GM12801 (cell line): Measurements from ENCODE around the gene DUS4L.

Source experiments
- CTCF ChIP-seq: IDR thresholded peaks from one replicate; pipeline ENCODE4 v1.5.1; 2011; ENCODE audit warnings: control low read depth; ENCODE audit not compliant: insufficient read length; ENCODE audit errors: extremely low read depth

The DUS4L gene

GRCh38 chr7:107610323-107610722, 46.6 kb downstream of the DUS4L start:
- TF ChIP-seq CTCF = no peak

- TF ChIP-seq CTCF = no peak
These were observed 49.7 kb downstream of the DUS4L start for GRCh38 chr7:107613439-107613838.

- TF ChIP-seq CTCF = no peak
These were observed 50.2 kb downstream of the DUS4L start for GRCh38 chr7:107613948-107614347.

GRCh38 chr7:107614425-107614824, 50.7 kb downstream of the DUS4L start:
- no peak for TF ChIP-seq CTCF

- no peak for TF ChIP-seq CTCF
These were observed 52.3 kb downstream of the DUS4L start for GRCh38 chr7:107615910-107616680.

- no peak for TF ChIP-seq CTCF
These were observed 58.7 kb downstream of the DUS4L start for GRCh38 chr7:107622429-107622828.

GRCh38 chr7:107622894-107623293, 59.1 kb downstream of the DUS4L start:
- no peak for TF ChIP-seq CTCF
